HepG2 (cell line): ENCODE data around the gene NPDC1. TPM values are rescaled to one million over a fixed set of nuclear protein-coding genes. Genes with fewer than 3 reads are reported as not detected.

Experiments used
- ATF7-NPFF ChIP-seq: sonication (generic); formaldehyde crosslinking; IDR thresholded peaks from 2 replicates; pipeline ENCODE4 v1.8.1; 2023; ENCODE audit warnings: mild to moderate bottlenecking, low read depth, missing genetic modification reagents, moderate library complexity
- BRCA1 ChIP-seq: sonication (generic); formaldehyde crosslinking; IDR thresholded peaks from 2 replicates; pipeline ENCODE4 v1.4.0; 2020; ENCODE audit warnings: missing genetic modification reagents
- GTF2F1 ChIP-seq: fragments of 150-350 bp; IDR thresholded peaks from 2 replicates; pipeline ENCODE4 v1.6.1; 2014; ENCODE audit warnings: low read length
- KMT2A ChIP-seq: sonication (generic); formaldehyde crosslinking; IDR thresholded peaks from 2 replicates; pipeline ENCODE4 v1.4.0; 2020; ENCODE audit warnings: missing genetic modification reagents
- MEF2D ChIP-seq: sonication (generic); formaldehyde crosslinking; IDR thresholded peaks from 2 replicates; pipeline ENCODE4 v1.5.1; 2020; ENCODE audit warnings: mild to moderate bottlenecking, missing genetic modification reagents
- RELA ChIP-seq: sonication (generic); formaldehyde crosslinking; IDR thresholded peaks from 2 replicates; pipeline ENCODE4 v1.4.0; 2020; ENCODE audit warnings: missing genetic modification reagents
- RFX1 ChIP-seq: fragments of 450-650 bp; IDR thresholded peaks from 2 replicates; pipeline ENCODE4 v1.6.1; 2017
- RORA ChIP-seq: sonication (generic); formaldehyde crosslinking; IDR thresholded peaks from 2 replicates; pipeline ENCODE4 v1.5.0; 2020; ENCODE audit warnings: mild to moderate bottlenecking, missing genetic modification reagents, moderate library complexity
- SNRNP70 ChIP-seq: fragments of 200-400 bp; formaldehyde crosslinking; IDR thresholded peaks from 2 replicates; pipeline ENCODE4 v1.6.1; 2017; ENCODE audit warnings: mild to moderate bottlenecking, low read depth, low read length, moderate library complexity
- SOX5 ChIP-seq: IDR thresholded peaks from 2 replicates; pipeline ENCODE4 v1.6.1; 2016; ENCODE audit warnings: borderline replicate concordance
- U2AF2 ChIP-seq: fragments of 200-400 bp; formaldehyde crosslinking; IDR thresholded peaks from 2 replicates; pipeline ENCODE4 v1.6.1; 2017; ENCODE audit warnings: low read depth, mild to moderate bottlenecking, low read length
- ZFAT ChIP-seq: sonication (generic); formaldehyde crosslinking; conservative IDR thresholded peaks from 2 replicates; pipeline ENCODE4 v1.8.1; 2023; ENCODE audit warnings: missing genetic modification reagents, inconsistent platforms
- ZNF225 ChIP-seq: sonication (generic); formaldehyde crosslinking; IDR thresholded peaks from 2 replicates; pipeline ENCODE4 v1.4.0; 2020; ENCODE audit warnings: mild to moderate bottlenecking, missing genetic modification reagents
- ZNF251 ChIP-seq: sonication (generic); formaldehyde crosslinking; IDR thresholded peaks from 2 replicates; pipeline ENCODE4 v1.9.0; 2021; ENCODE audit warnings: mild to moderate bottlenecking, missing genetic modification reagents
- ZNF274 ChIP-seq: sonication (generic); formaldehyde crosslinking; IDR thresholded peaks from 2 replicates; pipeline ENCODE4 v1.5.1; 2020; ENCODE audit warnings: mild to moderate bottlenecking, missing genetic modification reagents
- ZNF44 ChIP-seq: sonication (generic); formaldehyde crosslinking; IDR thresholded peaks from 2 replicates; pipeline ENCODE4 v1.5.1; 2020; ENCODE audit warnings: mild to moderate bottlenecking, missing genetic modification reagents
- ZNF446 ChIP-seq: sonication (generic); formaldehyde crosslinking; IDR thresholded peaks from 2 replicates; pipeline ENCODE4 v1.5.0; 2020; ENCODE audit warnings: mild to moderate bottlenecking, missing genetic modification reagents
- ZNF496 ChIP-seq: sonication (generic); formaldehyde crosslinking; IDR thresholded peaks from 2 replicates; pipeline ENCODE4 v1.8.1; 2023; ENCODE audit warnings: mild to moderate bottlenecking, moderate library complexity, missing genetic modification reagents; ENCODE audit not compliant: insufficient replicate concordance
- ZNF629 ChIP-seq: sonication (generic); formaldehyde crosslinking; conservative IDR thresholded peaks from 2 replicates; pipeline ENCODE4 v1.5.0; 2020; ENCODE audit warnings: missing genetic modification reagents
- ZNF879 ChIP-seq: sonication (generic); formaldehyde crosslinking; IDR thresholded peaks from 2 replicates; pipeline ENCODE4 v1.8.1; 2023; ENCODE audit warnings: missing genetic modification reagents
- polyA plus RNA-seq, 8 experiments: library from polyadenylated mRNA; depleted of rRNA in 3 of 8; stranded (reverse) in 7 of 8; unstranded in 1 of 8; fragments of >200 nt; fragmentation: Illumina TruSeq in 4 of 8; extraction: Trizol in 4 of 8; gene quantifications; 2 replicates each; pipeline versions ENCODE4 v1.2.1 to v1.2.3, GENCODE V29; 2011 to 2016; ENCODE audit warnings: low read depth in 4 of 8, missing spikeins in 1 of 8, mixed read lengths in 1 of 8; ENCODE audit not compliant: insufficient read depth in 1 of 8
- total RNA-seq, 5 experiments: library from RNA; depleted of rRNA; stranded (reverse); fragments of >200 nt; fragmentation: Illumina TruSeq; extraction: Trizol; gene quantifications; 2 replicates each; pipeline ENCODE4 v1.2.3, GENCODE V29; 2016; ENCODE audit warnings: low read depth in 1 of 5
- TF ChIP-seq, protein P1 (sequence below): sonication (generic); formaldehyde crosslinking; IDR thresholded peaks from 2 replicates; pipeline ENCODE4 v1.4.0; 2020; ENCODE audit warnings: mild to moderate bottlenecking, missing genetic modification reagents
- TF ChIP-seq, protein P2 (sequence below): sonication (generic); formaldehyde crosslinking; IDR thresholded peaks from 2 replicates; pipeline ENCODE4 v1.4.0; 2020; ENCODE audit warnings: low read depth, missing genetic modification reagents
- TF ChIP-seq, protein P3 (sequence below): sonication (generic); formaldehyde crosslinking; IDR thresholded peaks from 2 replicates; pipeline ENCODE4 v1.5.1; 2020; ENCODE audit warnings: mild to moderate bottlenecking, missing genetic modification reagents, borderline replicate concordance

Gene NPDC1
- total and polyA plus RNA-seq, 2 of the 13 experiments (the other 11 are each of a cell fraction or from before 2014, with no cell fraction given): 0.84 to 5.4 TPM

DNA sequence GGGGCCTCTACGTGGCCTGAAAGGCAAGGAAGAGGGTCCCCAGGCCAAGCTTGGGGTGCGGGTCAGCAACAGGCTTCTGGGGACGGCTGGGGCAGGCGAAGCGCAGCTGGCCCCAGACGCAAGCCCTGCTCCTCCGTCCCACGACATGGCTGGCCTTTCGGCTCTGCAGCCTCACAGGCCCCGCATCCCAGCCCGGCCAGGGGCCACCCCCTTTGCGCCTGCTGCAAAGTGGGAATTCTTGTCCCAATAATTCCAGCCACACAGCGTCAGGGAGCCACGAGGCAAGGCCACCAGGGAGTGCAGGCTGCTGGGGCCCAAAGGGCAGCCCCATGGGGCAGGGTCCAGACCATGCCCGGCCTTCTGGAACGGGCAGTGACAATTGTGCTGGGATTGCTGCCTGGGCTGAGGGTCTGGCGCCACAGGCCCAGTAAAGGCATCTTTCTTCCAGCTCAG, 9.0 kb upstream of the NPDC1 start (continued):
- TF ChIP-seq U2AF2 (no peak), ZNF446 (CRISPR knock-in tag) (peak; percentile 57; the same call in 1 of the 2 replicates), BRCA1 (CRISPR knock-in tag) (peak; percentile 66; the same call in 1 of the 2 replicates), ZNF251 (0 out of 2 replicates have a peak, but pooled peaks have one; percentile 12), ATF7-NPFF (CRISPR knock-in tag) (no peak), ZNF274 (CRISPR knock-in tag) (no peak), MEF2D (no peak), RFX1 (no peak), KMT2A (CRISPR knock-in tag) (no peak), ZNF496 (CRISPR knock-in tag) (no peak), ZNF44 (CRISPR knock-in tag) (no peak), SNRNP70 (no peak), ZNF879 (0 out of 2 replicates have a peak, but pooled peaks have one; percentile 45), RORA (CRISPR knock-in tag) (no peak), GTF2F1 (no peak), ZFAT (CRISPR knock-in tag) (0 out of 2 replicates have a peak, but pooled peaks have one; percentile 3), ZNF225 (0 out of 2 replicates have a peak, but pooled peaks have one; percentile 31), RELA (CRISPR knock-in tag) (no peak), SOX5 (CRISPR knock-in tag) (no peak), ZNF629 (CRISPR knock-in tag) (peak; percentile 23; the same call in 1 of the 2 replicates)
- TF ChIP-seq, protein P1, sequence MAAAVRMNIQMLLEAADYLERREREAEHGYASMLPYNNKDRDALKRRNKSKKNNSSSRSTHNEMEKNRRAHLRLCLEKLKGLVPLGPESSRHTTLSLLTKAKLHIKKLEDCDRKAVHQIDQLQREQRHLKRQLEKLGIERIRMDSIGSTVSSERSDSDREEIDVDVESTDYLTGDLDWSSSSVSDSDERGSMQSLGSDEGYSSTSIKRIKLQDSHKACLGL: peak; percentile 58; the same call in 1 of the 2 replicates
- TF ChIP-seq, protein P2, sequence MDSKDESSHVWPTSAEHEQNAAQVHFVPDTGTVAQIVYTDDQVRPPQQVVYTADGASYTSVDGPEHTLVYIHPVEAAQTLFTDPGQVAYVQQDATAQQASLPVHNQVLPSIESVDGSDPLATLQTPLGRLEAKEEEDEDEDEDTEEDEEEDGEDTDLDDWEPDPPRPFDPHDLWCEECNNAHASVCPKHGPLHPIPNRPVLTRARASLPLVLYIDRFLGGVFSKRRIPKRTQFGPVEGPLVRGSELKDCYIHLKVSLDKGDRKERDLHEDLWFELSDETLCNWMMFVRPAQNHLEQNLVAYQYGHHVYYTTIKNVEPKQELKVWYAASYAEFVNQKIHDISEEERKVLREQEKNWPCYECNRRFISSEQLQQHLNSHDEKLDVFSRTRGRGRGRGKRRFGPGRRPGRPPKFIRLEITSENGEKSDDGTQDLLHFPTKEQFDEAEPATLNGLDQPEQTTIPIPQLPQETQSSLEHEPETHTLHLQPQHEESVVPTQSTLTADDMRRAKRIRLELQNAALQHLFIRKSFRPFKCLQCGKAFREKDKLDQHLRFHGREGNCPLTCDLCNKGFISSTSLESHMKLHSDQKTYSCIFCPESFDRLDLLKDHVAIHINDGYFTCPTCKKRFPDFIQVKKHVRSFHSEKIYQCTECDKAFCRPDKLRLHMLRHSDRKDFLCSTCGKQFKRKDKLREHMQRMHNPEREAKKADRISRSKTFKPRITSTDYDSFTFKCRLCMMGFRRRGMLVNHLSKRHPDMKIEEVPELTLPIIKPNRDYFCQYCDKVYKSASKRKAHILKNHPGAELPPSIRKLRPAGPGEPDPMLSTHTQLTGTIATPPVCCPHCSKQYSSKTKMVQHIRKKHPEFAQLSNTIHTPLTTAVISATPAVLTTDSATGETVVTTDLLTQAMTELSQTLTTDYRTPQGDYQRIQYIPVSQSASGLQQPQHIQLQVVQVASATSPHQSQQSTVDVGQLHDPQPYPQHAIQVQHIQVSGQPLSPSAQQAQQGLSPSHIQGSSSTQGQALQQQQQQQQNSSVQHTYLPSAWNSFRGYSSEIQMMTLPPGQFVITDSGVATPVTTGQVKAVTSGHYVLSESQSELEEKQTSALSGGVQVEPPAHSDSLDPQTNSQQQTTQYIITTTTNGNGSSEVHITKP: no peak
- TF ChIP-seq, protein P3, sequence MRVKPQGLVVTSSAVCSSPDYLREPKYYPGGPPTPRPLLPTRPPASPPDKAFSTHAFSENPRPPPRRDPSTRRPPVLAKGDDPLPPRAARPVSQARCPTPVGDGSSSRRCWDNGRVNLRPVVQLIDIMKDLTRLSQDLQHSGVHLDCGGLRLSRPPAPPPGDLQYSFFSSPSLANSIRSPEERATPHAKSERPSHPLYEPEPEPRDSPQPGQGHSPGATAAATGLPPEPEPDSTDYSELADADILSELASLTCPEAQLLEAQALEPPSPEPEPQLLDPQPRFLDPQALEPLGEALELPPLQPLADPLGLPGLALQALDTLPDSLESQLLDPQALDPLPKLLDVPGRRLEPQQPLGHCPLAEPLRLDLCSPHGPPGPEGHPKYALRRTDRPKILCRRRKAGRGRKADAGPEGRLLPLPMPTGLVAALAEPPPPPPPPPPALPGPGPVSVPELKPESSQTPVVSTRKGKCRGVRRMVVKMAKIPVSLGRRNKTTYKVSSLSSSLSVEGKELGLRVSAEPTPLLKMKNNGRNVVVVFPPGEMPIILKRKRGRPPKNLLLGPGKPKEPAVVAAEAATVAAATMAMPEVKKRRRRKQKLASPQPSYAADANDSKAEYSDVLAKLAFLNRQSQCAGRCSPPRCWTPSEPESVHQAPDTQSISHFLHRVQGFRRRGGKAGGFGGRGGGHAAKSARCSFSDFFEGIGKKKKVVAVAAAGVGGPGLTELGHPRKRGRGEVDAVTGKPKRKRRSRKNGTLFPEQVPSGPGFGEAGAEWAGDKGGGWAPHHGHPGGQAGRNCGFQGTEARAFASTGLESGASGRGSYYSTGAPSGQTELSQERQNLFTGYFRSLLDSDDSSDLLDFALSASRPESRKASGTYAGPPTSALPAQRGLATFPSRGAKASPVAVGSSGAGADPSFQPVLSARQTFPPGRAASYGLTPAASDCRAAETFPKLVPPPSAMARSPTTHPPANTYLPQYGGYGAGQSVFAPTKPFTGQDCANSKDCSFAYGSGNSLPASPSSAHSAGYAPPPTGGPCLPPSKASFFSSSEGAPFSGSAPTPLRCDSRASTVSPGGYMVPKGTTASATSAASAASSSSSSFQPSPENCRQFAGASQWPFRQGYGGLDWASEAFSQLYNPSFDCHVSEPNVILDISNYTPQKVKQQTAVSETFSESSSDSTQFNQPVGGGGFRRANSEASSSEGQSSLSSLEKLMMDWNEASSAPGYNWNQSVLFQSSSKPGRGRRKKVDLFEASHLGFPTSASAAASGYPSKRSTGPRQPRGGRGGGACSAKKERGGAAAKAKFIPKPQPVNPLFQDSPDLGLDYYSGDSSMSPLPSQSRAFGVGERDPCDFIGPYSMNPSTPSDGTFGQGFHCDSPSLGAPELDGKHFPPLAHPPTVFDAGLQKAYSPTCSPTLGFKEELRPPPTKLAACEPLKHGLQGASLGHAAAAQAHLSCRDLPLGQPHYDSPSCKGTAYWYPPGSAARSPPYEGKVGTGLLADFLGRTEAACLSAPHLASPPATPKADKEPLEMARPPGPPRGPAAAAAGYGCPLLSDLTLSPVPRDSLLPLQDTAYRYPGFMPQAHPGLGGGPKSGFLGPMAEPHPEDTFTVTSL: no peak
